K562 (cell line): Measurements from ENCODE around the gene VPS13D. TPM values are rescaled to one million over a fixed set of nuclear protein-coding genes. Genes with fewer than 3 reads are reported as not detected.

Experiments used
- CXXC5 ChIP-seq: fragments of 250-450 bp; sonication (Bioruptor Pico); IDR thresholded peaks from 2 replicates; pipeline ENCODE4 v1.8.0; 2022; ENCODE audit warnings: inconsistent platforms, mild to moderate bottlenecking, moderate library complexity
- FOXA1 ChIP-seq: fragments of 450-650 bp; IDR thresholded peaks from 2 replicates; pipeline ENCODE4 v1.6.1; 2016; ENCODE audit warnings: mild to moderate bottlenecking, borderline replicate concordance
- GTF2F1 ChIP-seq: IDR thresholded peaks from 2 replicates; pipeline ENCODE4 v1.6.1; 2011; ENCODE audit warnings: low read depth, low read length, improper control_type of control experiment
- HNRNPK ChIP-seq: fragments of 200-400 bp; formaldehyde crosslinking; IDR thresholded peaks from one replicate; pipeline ENCODE4 v1.6.1; 2018; ENCODE audit warnings: mild to moderate bottlenecking, low read depth, low read length; ENCODE audit not compliant: poor library complexity, severe bottlenecking
- KLF13 ChIP-seq: fragments of 450-650 bp; IDR thresholded peaks from 2 replicates; pipeline ENCODE4 v1.6.1; 2016; ENCODE audit warnings: missing genetic modification characterization, low read depth, mild to moderate bottlenecking, missing compliant biosample characterization, moderate library complexity, borderline replicate concordance
- MBD2 ChIP-seq: sonication (generic); IDR thresholded peaks from 2 replicates; pipeline ENCODE4 v1.6.1; 2016; ENCODE audit warnings: low read depth, borderline replicate concordance
- MTA3 ChIP-seq: fragments of 450-650 bp; formaldehyde crosslinking; IDR thresholded peaks from 2 replicates; pipeline ENCODE4 v1.6.1; 2017; ENCODE audit warnings: mild to moderate bottlenecking, borderline replicate concordance
- SIN3A ChIP-seq, 2 experiments: fragments of 150-350 bp in 1 of 2; IDR thresholded peaks; 2 replicates each; pipeline ENCODE4 v1.6.1; 2011 to 2016; ENCODE audit warnings: borderline replicate concordance in 2 of 2, low read depth in 2 of 2, low read length in 2 of 2, mild to moderate bottlenecking in 2 of 2, moderate library complexity in 2 of 2; ENCODE audit not compliant: control insufficient read depth in 1 of 2
- TBL1XR1 ChIP-seq, 2 experiments: IDR thresholded peaks; 2 replicates each; pipeline ENCODE4 v1.6.1; 2012; ENCODE audit warnings: improper control_type of control experiment in 2 of 2, low read length in 2 of 2, mild to moderate bottlenecking in 1 of 2
- TCF7L2 ChIP-seq: fragments of 150-350 bp; IDR thresholded peaks from 2 replicates; pipeline ENCODE4 v1.6.1; 2016; ENCODE audit warnings: low read depth, mild to moderate bottlenecking, low read length, moderate library complexity
- TCFL5 ChIP-seq: fragments of 250-450 bp; sonication (Bioruptor Pico); conservative IDR thresholded peaks from 2 replicates; pipeline ENCODE4 v1.6.1; 2021; ENCODE audit warnings: mild to moderate bottlenecking, moderate library complexity, matching md5 sums
- U2AF2 ChIP-seq: fragments of 200-400 bp; formaldehyde crosslinking; optimal IDR thresholded peaks from 2 replicates; pipeline ENCODE3; 2017; ENCODE audit warnings: low read depth, mild to moderate bottlenecking, low read length
- ZBTB17 ChIP-seq: fragments of 450-650 bp; formaldehyde crosslinking; IDR thresholded peaks from 2 replicates; pipeline ENCODE4 v1.4.0; 2020; ENCODE audit warnings: mild to moderate bottlenecking
- ZNF23 ChIP-seq: fragments of 250-450 bp; sonication (Bioruptor Pico); IDR thresholded peaks from 2 replicates; pipeline ENCODE4 v1.4.0; 2020; ENCODE audit warnings: mild to moderate bottlenecking
- ZNF507 ChIP-seq: conservative IDR thresholded peaks from 2 replicates; pipeline ENCODE4 v1.6.1; 2017; ENCODE audit warnings: missing genetic modification characterization, missing compliant biosample characterization
- ZNF707 ChIP-seq: fragments of 250-450 bp; sonication (Bioruptor Pico); conservative IDR thresholded peaks from 2 replicates; pipeline ENCODE4 v1.8.0; 2022; ENCODE audit warnings: inconsistent platforms, mild to moderate bottlenecking, moderate library complexity
- ZNF785 ChIP-seq: fragments of 250-450 bp; sonication (Bioruptor Pico); IDR thresholded peaks from 2 replicates; pipeline ENCODE4 v1.4.0; 2020; ENCODE audit warnings: mild to moderate bottlenecking
- ZNF79 ChIP-seq: fragments of 250-450 bp; sonication (Bioruptor Pico); IDR thresholded peaks from 2 replicates; pipeline ENCODE4 v1.4.0; 2020; ENCODE audit warnings: low read depth, mild to moderate bottlenecking, moderate library complexity
- polyA plus RNA-seq, 8 experiments: library from polyadenylated mRNA; depleted of rRNA in 4 of 8; stranded (reverse) in 5 of 8; unstranded in 3 of 8; fragments of >200 nt; fragmentation: Nextera tagmentation in 2 of 8; fragmentation: Illumina TruSeq in 1 of 8; extraction: Ambion mirVana in 2 of 8; extraction: Trizol in 1 of 8; gene quantifications; 2 replicates each; pipeline versions ENCODE4 v1.2.1 to v1.2.3, GENCODE V29; 2011 to 2014; ENCODE audit warnings: inconsistent platforms in 1 of 8, missing spikeins in 1 of 8
- total RNA-seq, 7 experiments: library from RNA; depleted of rRNA in 6 of 7; stranded (reverse); fragments of >200 nt in 6 of 7; fragmentation: Illumina TruSeq in 2 of 7; extraction: Trizol in 2 of 7; gene quantifications; 2 replicates each; pipeline versions ENCODE4 v1.2.1 to v1.2.3, GENCODE V29; 2011 to 2021; ENCODE audit warnings: low replicate concordance in 1 of 7
- TF ChIP-seq, protein P1 (sequence below): IDR thresholded peaks from 3 replicates; pipeline ENCODE4 v1.6.1; 2011; ENCODE audit warnings: borderline replicate concordance, mild to moderate bottlenecking, moderate library complexity; ENCODE audit not compliant: insufficient read length; ENCODE audit errors: extremely low read depth
- TF ChIP-seq, protein P2 (sequence below): fragments of 450-650 bp; formaldehyde crosslinking; IDR thresholded peaks from 2 replicates; pipeline ENCODE4 v1.4.0; 2020; ENCODE audit warnings: mild to moderate bottlenecking

VPS13D gene
- total and polyA plus RNA-seq, 9 of the 15 experiments (the other 6 are each of a cell fraction or from before 2014, with no cell fraction given) = 6.1 to 51.5 (median 38.5) TPM

GRCh38 chr1:12450090-12450755 is 220.4 kb downstream of the VPS13D start (continued):
- TF ChIP-seq U2AF2 (no peak), MBD2 (no peak), SIN3A (IDR thresholded peaks at IDR 0.05; ENCODE audit: borderline replicate concordance in 2 of 2, control insufficient read depth in 1 of 2, low read depth in 2 of 2, low read length in 2 of 2) (no peak), ZNF23 (CRISPR knock-in tag) (peak; percentile 62; the same call in 1 of the 2 replicates), KLF13 (tag) (no peak), TCF7L2 (no peak), TBL1XR1 (IDR thresholded peaks at IDR 0.05; ENCODE audit: low read length in 2 of 2) (no peak), GTF2F1 (no peak), CXXC5 (CRISPR knock-in tag) (0 out of 2 replicates have a peak, but pooled peaks have one; percentile 39), MTA3 (no peak), ZBTB17 (no peak; the same call in 1 of the 2 replicates), ZNF79 (CRISPR knock-in tag) (no peak), ZNF785 (no peak), TCFL5 (CRISPR knock-in tag) (no peak), ZNF507 (tag) (no peak), ZNF707 (CRISPR knock-in tag) (no peak), HNRNPK (no peak), FOXA1 (no peak)
- TF ChIP-seq, protein P1, sequence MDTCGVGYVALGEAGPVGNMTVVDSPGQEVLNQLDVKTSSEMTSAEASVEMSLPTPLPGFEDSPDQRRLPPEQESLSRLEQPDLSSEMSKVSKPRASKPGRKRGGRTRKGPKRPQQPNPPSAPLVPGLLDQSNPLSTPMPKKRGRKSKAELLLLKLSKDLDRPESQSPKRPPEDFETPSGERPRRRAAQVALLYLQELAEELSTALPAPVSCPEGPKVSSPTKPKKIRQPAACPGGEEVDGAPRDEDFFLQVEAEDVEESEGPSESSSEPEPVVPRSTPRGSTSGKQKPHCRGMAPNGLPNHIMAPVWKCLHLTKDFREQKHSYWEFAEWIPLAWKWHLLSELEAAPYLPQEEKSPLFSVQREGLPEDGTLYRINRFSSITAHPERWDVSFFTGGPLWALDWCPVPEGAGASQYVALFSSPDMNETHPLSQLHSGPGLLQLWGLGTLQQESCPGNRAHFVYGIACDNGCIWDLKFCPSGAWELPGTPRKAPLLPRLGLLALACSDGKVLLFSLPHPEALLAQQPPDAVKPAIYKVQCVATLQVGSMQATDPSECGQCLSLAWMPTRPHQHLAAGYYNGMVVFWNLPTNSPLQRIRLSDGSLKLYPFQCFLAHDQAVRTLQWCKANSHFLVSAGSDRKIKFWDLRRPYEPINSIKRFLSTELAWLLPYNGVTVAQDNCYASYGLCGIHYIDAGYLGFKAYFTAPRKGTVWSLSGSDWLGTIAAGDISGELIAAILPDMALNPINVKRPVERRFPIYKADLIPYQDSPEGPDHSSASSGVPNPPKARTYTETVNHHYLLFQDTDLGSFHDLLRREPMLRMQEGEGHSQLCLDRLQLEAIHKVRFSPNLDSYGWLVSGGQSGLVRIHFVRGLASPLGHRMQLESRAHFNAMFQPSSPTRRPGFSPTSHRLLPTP = no peak
- TF ChIP-seq, protein P2, sequence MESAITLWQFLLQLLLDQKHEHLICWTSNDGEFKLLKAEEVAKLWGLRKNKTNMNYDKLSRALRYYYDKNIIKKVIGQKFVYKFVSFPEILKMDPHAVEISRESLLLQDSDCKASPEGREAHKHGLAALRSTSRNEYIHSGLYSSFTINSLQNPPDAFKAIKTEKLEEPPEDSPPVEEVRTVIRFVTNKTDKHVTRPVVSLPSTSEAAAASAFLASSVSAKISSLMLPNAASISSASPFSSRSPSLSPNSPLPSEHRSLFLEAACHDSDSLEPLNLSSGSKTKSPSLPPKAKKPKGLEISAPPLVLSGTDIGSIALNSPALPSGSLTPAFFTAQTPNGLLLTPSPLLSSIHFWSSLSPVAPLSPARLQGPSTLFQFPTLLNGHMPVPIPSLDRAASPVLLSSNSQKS (CRISPR knock-in tag) = no peak
